Cardiac muscle cell (in vitro differentiated cells and primary cell): ENCODE measurements around the gene TRPT1. TPM values are rescaled to one million over a fixed set of nuclear protein-coding genes. Genes with fewer than 3 reads are reported as not detected.

ENCODE experiments used
- DNase-seq, 2 donors: peaks; one replicate each; pipeline versions ENCODE4 v3.0.0 to v3.0.0-alpha.2; 2010 to 2017; ENCODE audit warnings: low read depth in 1 of 2, low spot score in 1 of 2
- H3K27ac ChIP-seq: fragments of 200-600 bp; sonication (generic); 2 replicates; pipeline ENCODE4 v1.5.1; 2016
- H3K27me3 ChIP-seq: fragments of 200-600 bp; sonication (generic); 2 replicates; pipeline ENCODE4 v1.6.0; 2016; ENCODE audit warnings: control low read depth
- H3K36me3 ChIP-seq: fragments of 200-600 bp; sonication (generic); 2 replicates; pipeline ENCODE4 v1.5.1; 2016; ENCODE audit warnings: control low read depth
- H3K4me1 ChIP-seq: fragments of 200-600 bp; sonication (generic); 2 replicates; pipeline ENCODE4 v1.8.1; 2017; ENCODE audit warnings: low read depth, mild to moderate bottlenecking, mixed run types
- H3K4me3 ChIP-seq: fragments of 200-600 bp; sonication (generic); 2 replicates; pipeline ENCODE4 v1.5.1; 2016; ENCODE audit warnings: mild to moderate bottlenecking
- H3K9me3 ChIP-seq: fragments of 200-600 bp; sonication (generic); 2 replicates; pipeline ENCODE4 v1.5.1; 2017; ENCODE audit warnings: low read depth, mild to moderate bottlenecking, control low read depth
- polyA plus RNA-seq: library from polyadenylated mRNA; unstranded; fragments of >200 nt; fragmentation: Nextera tagmentation; extraction: Ambion mirVana; gene quantifications from 2 replicates; pipeline ENCODE4 v1.2.1, GENCODE V29; 2016
- total RNA-seq: library from RNA; depleted of rRNA; stranded (reverse); fragments of >200 nt; gene quantifications from 2 replicates; pipeline ENCODE4 v1.2.3, GENCODE V29; 2016
- TF ChIP-seq, protein P1 (sequence below): IDR thresholded peaks from 2 replicates; pipeline ENCODE4 v1.5.1; 2012; ENCODE audit warnings: low read depth, mild to moderate bottlenecking, low read length

Gene TRPT1
- total and polyA plus RNA-seq, 2 experiments from 2014 or later = 117 to 161 TPM

DNA sequence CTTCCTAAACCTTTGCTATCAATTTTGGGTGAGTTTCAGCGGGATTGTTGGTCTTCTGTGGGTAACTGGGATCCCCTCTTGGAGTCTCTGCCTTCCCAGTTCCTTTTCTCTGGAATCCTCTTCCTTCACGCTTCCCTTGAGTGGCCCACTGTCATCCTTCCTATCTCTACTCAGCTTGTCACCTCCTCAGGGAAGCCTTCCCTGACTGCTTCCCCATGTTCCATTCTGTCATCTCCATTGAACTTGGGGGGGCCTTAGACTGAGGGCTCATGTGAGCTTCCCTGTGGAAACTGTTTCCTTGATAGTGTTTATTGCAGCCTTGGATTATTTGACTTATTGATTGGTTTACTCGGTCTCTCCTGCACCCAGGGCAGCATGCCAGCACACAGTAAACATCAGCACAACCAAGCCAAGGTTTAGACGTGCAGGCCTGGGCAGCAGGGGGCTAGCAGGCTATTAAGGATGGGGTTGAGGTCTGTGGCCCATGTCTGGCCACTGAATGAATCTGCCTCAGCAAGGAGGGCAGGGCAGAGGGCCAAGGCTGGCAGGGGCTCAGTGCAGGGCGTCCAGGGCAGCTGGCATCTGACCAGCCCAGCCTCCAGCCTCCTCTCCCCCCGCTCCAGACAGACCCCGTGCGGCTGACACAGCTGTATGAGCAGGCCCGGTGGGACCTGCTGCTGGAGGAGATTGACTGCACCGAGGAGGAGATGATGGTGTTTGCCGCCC lies 7.2 kb downstream of the TRPT1 start:
- H3K27ac ChIP-seq = no peak overlapping the region
- no peaks in the 10 kb centered on the region for H3K9me3 ChIP-seq
- no peaks in the 10 kb centered on the region for H3K4me1 ChIP-seq
- no peak overlapping the region for H3K4me3 ChIP-seq
- DNase-seq = no peak
- no peaks in the 10 kb centered on the region for H3K36me3 ChIP-seq
- no peaks in the 10 kb centered on the region for H3K27me3 ChIP-seq
- TF ChIP-seq, protein P1, sequence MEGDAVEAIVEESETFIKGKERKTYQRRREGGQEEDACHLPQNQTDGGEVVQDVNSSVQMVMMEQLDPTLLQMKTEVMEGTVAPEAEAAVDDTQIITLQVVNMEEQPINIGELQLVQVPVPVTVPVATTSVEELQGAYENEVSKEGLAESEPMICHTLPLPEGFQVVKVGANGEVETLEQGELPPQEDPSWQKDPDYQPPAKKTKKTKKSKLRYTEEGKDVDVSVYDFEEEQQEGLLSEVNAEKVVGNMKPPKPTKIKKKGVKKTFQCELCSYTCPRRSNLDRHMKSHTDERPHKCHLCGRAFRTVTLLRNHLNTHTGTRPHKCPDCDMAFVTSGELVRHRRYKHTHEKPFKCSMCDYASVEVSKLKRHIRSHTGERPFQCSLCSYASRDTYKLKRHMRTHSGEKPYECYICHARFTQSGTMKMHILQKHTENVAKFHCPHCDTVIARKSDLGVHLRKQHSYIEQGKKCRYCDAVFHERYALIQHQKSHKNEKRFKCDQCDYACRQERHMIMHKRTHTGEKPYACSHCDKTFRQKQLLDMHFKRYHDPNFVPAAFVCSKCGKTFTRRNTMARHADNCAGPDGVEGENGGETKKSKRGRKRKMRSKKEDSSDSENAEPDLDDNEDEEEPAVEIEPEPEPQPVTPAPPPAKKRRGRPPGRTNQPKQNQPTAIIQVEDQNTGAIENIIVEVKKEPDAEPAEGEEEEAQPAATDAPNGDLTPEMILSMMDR = no peak

DNA sequence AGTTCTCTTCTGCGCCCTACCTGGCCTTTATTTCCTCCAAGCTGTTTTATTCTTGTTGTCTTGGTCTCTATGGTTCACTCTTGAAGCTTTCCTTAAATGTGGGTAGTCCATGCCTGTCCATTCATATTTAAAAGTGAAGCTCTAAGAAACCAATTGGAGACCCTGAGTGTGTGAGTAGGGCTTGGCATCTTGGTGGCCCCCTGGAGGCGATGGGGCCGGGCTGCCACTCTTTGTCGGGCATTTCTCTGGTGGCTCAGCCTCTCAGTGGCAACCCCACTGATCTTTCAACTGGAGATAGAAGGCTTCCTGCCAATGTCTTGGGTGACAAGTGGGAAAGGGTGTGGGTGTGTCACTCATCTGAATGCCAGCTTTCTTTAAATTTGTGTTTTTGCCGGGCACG lies 9.1 kb downstream of the TRPT1 start:
- Histone ChIP-seq H3K4me3 (no peak overlapping the region), H3K27ac (no peak overlapping the region), H3K36me3 (no peaks in the 10 kb centered on the region), H3K4me1 (no peaks in the 10 kb centered on the region), H3K27me3 (no peaks in the 10 kb centered on the region), H3K9me3 (no peaks in the 10 kb centered on the region)
- DNase-seq = no peak
- TF ChIP-seq, protein P1 = no peak

DNA sequence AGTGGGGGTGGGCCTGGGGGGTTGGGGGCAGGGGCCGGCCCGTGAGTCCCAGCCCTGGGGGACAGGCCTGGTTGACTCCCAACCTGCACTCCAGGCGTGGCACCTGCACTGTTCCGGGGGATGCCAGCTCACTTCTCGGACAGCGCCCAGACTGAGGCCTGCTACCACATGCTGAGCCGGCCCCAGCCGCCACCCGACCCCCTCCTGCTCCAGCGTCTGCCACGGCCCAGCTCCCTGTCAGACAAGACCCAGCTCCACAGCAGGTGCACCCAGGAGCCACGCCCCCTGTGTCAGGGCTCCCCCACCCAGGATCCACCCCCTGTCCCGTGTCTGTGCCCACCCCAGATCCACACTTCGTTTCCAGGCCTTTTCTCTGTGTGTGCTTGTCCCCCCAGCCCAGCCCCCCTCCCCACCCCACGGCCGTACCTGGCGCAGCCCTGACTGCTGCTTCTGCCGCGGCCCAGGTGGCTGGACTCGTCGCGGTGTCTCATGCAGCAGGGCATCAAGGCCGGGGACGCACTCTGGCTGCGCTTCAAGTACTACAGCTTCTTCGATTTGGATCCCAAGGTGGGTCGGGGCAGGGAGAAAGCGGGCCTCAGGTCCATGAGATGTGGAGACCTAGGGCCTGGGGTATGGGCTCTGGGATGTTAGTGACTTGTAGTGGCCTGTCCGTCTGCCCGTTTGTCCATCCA lies 14.7 kb downstream of the TRPT1 start:
- H3K36me3 ChIP-seq = no peaks in the 10 kb centered on the region
- H3K27ac ChIP-seq = no peak overlapping the region
- no peaks in the 10 kb centered on the region for H3K27me3 ChIP-seq
- no peak for DNase-seq
- H3K4me1 ChIP-seq = no peaks in the 10 kb centered on the region
- no peak overlapping the region for H3K4me3 ChIP-seq
- no peaks in the 10 kb centered on the region for H3K9me3 ChIP-seq
- TF ChIP-seq, protein P1 = no peak

DNA sequence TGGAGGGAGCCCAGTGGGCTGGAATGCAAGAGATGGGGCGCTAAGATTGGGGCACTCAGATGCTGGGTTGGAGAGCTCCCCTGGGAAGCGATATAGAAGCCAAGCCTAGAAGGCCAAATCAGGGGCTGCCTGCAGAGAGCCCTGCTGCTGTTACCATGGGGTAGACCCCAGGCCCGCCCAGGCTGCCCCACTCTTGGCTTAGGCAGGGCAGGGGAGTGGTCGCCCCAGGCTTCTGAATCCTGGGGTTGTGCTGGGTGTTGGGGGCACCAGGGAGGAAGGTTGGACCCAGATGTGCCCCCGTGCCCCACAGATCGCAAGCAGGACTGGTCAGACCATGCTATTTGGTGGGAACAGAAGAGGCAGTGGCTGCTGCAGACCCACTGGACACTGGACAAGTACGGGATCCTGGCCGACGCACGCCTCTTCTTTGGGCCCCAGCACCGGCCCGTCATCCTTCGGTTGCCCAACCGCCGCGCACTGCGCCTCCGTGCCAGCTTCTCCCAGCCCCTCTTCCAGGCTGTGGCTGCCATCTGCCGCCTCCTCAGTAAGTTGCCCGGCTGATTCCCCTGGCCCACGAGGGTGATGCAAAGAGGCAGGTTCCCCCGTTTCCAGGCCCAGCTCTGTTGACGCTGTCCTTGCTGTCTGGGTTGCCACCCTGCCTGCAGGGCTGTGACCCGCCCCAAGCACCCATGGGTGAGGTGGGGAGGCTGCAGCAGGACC lies 15.5 kb downstream of the TRPT1 start:
- Histone ChIP-seq H3K4me1 (no peaks in the 10 kb centered on the region), H3K27me3 (no peaks in the 10 kb centered on the region), H3K36me3 (no peaks in the 10 kb centered on the region), H3K4me3 (no peak overlapping the region), H3K9me3 (no peaks in the 10 kb centered on the region), H3K27ac (no peak overlapping the region)
- TF ChIP-seq, protein P1 = no peak
- DNase-seq = no peak

DNA sequence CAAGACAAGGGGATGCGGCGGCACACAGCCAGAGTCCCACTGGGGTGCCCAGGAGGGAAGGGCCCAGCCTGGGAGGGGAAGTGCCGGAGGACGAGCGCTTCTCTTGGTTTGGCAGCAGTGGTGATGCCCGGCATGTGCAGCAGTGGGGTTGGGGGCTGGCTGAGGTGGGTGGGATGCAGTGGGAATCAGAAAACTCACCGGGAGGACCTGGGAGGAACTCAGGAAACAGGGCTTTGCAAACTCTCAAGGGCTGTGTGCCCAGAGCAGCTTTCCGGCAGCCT lies 16.5 kb downstream of the TRPT1 start:
- H3K27ac ChIP-seq = no peak overlapping the region
- H3K36me3 ChIP-seq = no peaks in the 10 kb centered on the region
- TF ChIP-seq, protein P1 = no peak
- no peaks in the 10 kb centered on the region for H3K27me3 ChIP-seq
- DNase-seq = no peak
- no peaks in the 10 kb centered on the region for H3K9me3 ChIP-seq
- H3K4me3 ChIP-seq = no peak overlapping the region
- no peaks in the 10 kb centered on the region for H3K4me1 ChIP-seq
